GM19025 (cell line): ENCODE data around the gene FAM32A.
"Not testable (repeated sequence)": the region's sequence is repeated elsewhere in the genome, so short reads cannot be mapped to it uniquely, and the experiment has no call there.

Source experiments
- ATAC-seq: cut with Tn5 transposase; IDR thresholded peaks from one replicate; pipeline ENCODE4 v1.9.1; 2021; ENCODE audit warnings: mild to moderate bottlenecking, low read depth, moderate library complexity; ENCODE audit not compliant: unreplicated experiment

Gene FAM32A

GRCh38 chr19:16161840-16162239 lies 23.4 kb upstream of the FAM32A start:
- no peak for ATAC-seq

- ATAC-seq: no peak
Observed at GRCh38 chr19:16164222-16164890, 20.9 kb upstream of the FAM32A start.

- ATAC-seq: no peak
Observed at GRCh38 chr19:16166417-16166816, 18.8 kb upstream of the FAM32A start.

GRCh38 chr19:16167055-16167454 lies 18.2 kb upstream of the FAM32A start:
- no peak for ATAC-seq

GRCh38 chr19:16168465-16169081 lies 16.6 kb upstream of the FAM32A start:
- no peak for ATAC-seq

GRCh38 chr19:16170134-16170533 lies 15.1 kb upstream of the FAM32A start:
- ATAC-seq: no peak

GRCh38 chr19:16175954-16176353 lies 9.3 kb upstream of the FAM32A start:
- no peak for ATAC-seq

- not testable (repeated sequence) for ATAC-seq
Observed at GRCh38 chr19:16178866-16179265, 6.3 kb upstream of the FAM32A start.

GRCh38 chr19:16180611-16181010 lies 4.6 kb upstream of the FAM32A start:
- ATAC-seq: no peak

- no peak for ATAC-seq
Observed at GRCh38 chr19:16184665-16185122, 516 bp upstream of the FAM32A start.

GRCh38 chr19:16185768-16186123 lies 536 bp downstream of the FAM32A start:
- no peak for ATAC-seq

GRCh38 chr19:16188521-16188920 lies 3.3 kb downstream of the FAM32A start:
- ATAC-seq: no peak

- no peak for ATAC-seq
Observed at GRCh38 chr19:16190198-16190597, 5.0 kb downstream of the FAM32A start.

- ATAC-seq: no peak
Observed at GRCh38 chr19:16190736-16191135, 5.5 kb downstream of the FAM32A start.

- ATAC-seq: no peak
Observed at GRCh38 chr19:16191216-16191908, 6.2 kb downstream of the FAM32A start.

GRCh38 chr19:16193466-16193865 lies 8.3 kb downstream of the FAM32A start:
- ATAC-seq: no peak

GRCh38 chr19:16197188-16197621 lies 12.0 kb downstream of the FAM32A start:
- no peak for ATAC-seq

- ATAC-seq: peak; percentile 82
Observed at GRCh38 chr19:16197622-16198369, 12.6 kb downstream of the FAM32A start, which contains the start of gene AP1M1. AP1M1 (plus strand) TSS chr19:16197911; CDS start chr19:16198027, 116 bp downstream.

GRCh38 chr19:16198370-16198651 lies 13.1 kb downstream of the FAM32A start:
- ATAC-seq: no peak

- no peak for ATAC-seq
Observed at GRCh38 chr19:16199275-16199932, 14.2 kb downstream of the FAM32A start.
